GM12878 (cell line): Measurements from ENCODE around the gene MTHFD1L. TPM values are rescaled to one million over a fixed set of nuclear protein-coding genes. Genes with fewer than 3 reads are reported as not detected.

Experiments
- ATAC-seq: fragments of 200-7000 bp; cut with Tn5 transposase; 3 replicates; pipeline ENCODE4 v1.9.1; 2020; ENCODE audit warnings: mild to moderate bottlenecking, moderate library complexity
- BruUV-seq: library from RNA; stranded (reverse); fragments of 400-500 nt; replicated peaks from 2 replicates; lab custom pipeline; 2021; lab: Mats Ljungman, UMichigan
- CTCF ChIA-PET: fragments of 300-600 bp; sonication (Branson Sonifier 250); formaldehyde crosslinking; extraction: SDS; loops from one replicate; lab custom pipeline; 2021; ENCODE audit warnings: inconsistent platforms; lab: Yijun Ruan, JAX
- POLR2A ChIA-PET: fragments of 350-600 bp; formaldehyde crosslinking; extraction: SDS; loops from one replicate; lab custom pipeline; 2021; ENCODE audit warnings: inconsistent platforms; lab: Charles Lee
- RAD21 ChIA-PET: fragments of 300-600 bp; sonication (Branson Sonifier 250); formaldehyde crosslinking; loops from one replicate; lab custom pipeline; 2023; ENCODE audit warnings: antibody characterized with exemption; ENCODE audit not compliant: unreplicated experiment; lab: Charles Lee
- SMC1A ChIA-PET: fragments of 300-600 bp; sonication (Branson Sonifier 250); formaldehyde crosslinking; loops from one replicate; lab custom pipeline; 2023; ENCODE audit not compliant: unreplicated experiment, uncharacterized antibody; lab: Charles Lee
- DNase-seq: peaks from one replicate; pipeline ENCODE4 v3.0.0-alpha.2; 2011; ENCODE audit warnings: low read depth, low spot score
- FAIRE-seq: peaks from 3 replicates; lab custom pipeline; 2011; peaks lifted over from hg19 to GRCh38; lab: Jason Lieb, UNC
- H2AFZ ChIP-seq: 2 replicates; pipeline ENCODE4 v1.6.0; 2011; ENCODE audit warnings: low read depth, low read length, control low read depth; ENCODE audit not compliant: control insufficient read depth
- H3K27ac ChIP-seq: 2 replicates; pipeline ENCODE4 v1.5.1; 2011; ENCODE audit warnings: control low read depth; ENCODE audit not compliant: control insufficient read depth, insufficient read depth
- H3K27me3 ChIP-seq, 2 experiments: replicated peaks in 1 of 2; 2 replicates each; pipeline versions ENCODE4 v1.6.0 to v1.6.1; 2011; ENCODE audit warnings: low read length in 1 of 2; ENCODE audit not compliant: control insufficient read depth in 2 of 2, insufficient read depth in 2 of 2
- H3K36me3 ChIP-seq, 2 experiments: 2 replicates each; pipeline ENCODE4 v1.5.1; 2011; ENCODE audit warnings: low read length in 1 of 2; ENCODE audit not compliant: control insufficient read depth in 2 of 2, insufficient read depth in 2 of 2
- H3K4me1 ChIP-seq: 2 replicates; pipeline ENCODE4 v1.6.1; 2011; ENCODE audit warnings: mild to moderate bottlenecking, low read length, moderate library complexity, mixed read lengths; ENCODE audit not compliant: control insufficient read depth, insufficient read depth
- H3K4me2 ChIP-seq: 2 replicates; pipeline ENCODE4 v1.6.0; 2011; ENCODE audit warnings: control low read depth; ENCODE audit not compliant: control insufficient read depth, insufficient read depth
- H3K4me3 ChIP-seq: fragments of 200-600 bp; sonication (generic); 2 replicates; pipeline ENCODE4 v1.5.1; 2016
- H3K79me2 ChIP-seq: 2 replicates; pipeline ENCODE4 v1.6.0; 2011; ENCODE audit warnings: low read length; ENCODE audit not compliant: control insufficient read depth, insufficient read depth
- H3K9ac ChIP-seq: 2 replicates; pipeline ENCODE4 v1.8.0; 2011; ENCODE audit warnings: low read length, control low read depth, mixed read lengths; ENCODE audit not compliant: control insufficient read depth, insufficient read depth
- H3K9me3 ChIP-seq: replicated peaks from 3 replicates; pipeline ENCODE4 v1.5.1; 2011; ENCODE audit warnings: mild to moderate bottlenecking, low read length; ENCODE audit not compliant: control insufficient read depth, insufficient read depth
- H4K20me1 ChIP-seq: 2 replicates; pipeline ENCODE4 v1.6.0; 2011; ENCODE audit not compliant: control insufficient read depth, insufficient read depth
- CHD1 ChIP-seq: IDR thresholded peaks from 2 replicates; pipeline ENCODE4 v1.6.1; 2012; ENCODE audit warnings: low read depth, low read length, improper control_type of control experiment
- EZH2 ChIP-seq: IDR thresholded peaks from 2 replicates; pipeline ENCODE4 v1.6.1; 2012; ENCODE audit warnings: low read depth, mild to moderate bottlenecking, control low read depth, inconsistent platforms, low read length, borderline replicate concordance; ENCODE audit not compliant: control insufficient read depth
- HCFC1 ChIP-seq: fragments of 150-350 bp; IDR thresholded peaks from 2 replicates; pipeline ENCODE4 v1.6.1; 2014; ENCODE audit warnings: low read length
- NR2C2 ChIP-seq: IDR thresholded peaks from 2 replicates; pipeline ENCODE4 v1.6.1; 2011; ENCODE audit warnings: borderline replicate concordance, low read depth; ENCODE audit not compliant: control insufficient read depth, insufficient read length
- RFX5 ChIP-seq: IDR thresholded peaks from 2 replicates; pipeline ENCODE4 v1.6.1; 2011; ENCODE audit warnings: low read depth, low read length, improper control_type of control experiment
- WRNIP1 ChIP-seq: IDR thresholded peaks from 2 replicates; pipeline ENCODE4 v1.6.1; 2011; ENCODE audit warnings: low read depth, low read length, improper control_type of control experiment, borderline replicate concordance
- WGBS: methylation state at CpG from one replicate; pipeline ENCODE4 v1.1.6; 2016; ENCODE audit warnings: low lambda C conversion rate; ENCODE audit not compliant: insufficient replicate concordance, insufficient coverage; ENCODE audit errors: missing lambda C conversion rate; 5-methylcytosine and 5-hydroxymethylcytosine counted together
- in situ Hi-C: fragments of 300-500 bp; cut with MboI; formaldehyde crosslinking; loops from 9 replicates; pipeline ENCODE4 v1.14.3; 2018; ENCODE audit warnings: mixed read lengths
- intact Hi-C: fragments of 100-400 bp; cut with micrococcal nuclease; formaldehyde crosslinking; loops from one replicate; pipeline ENCODE4 v1.14.2; 2022; ENCODE audit not compliant: unreplicated experiment
- polyA plus RNA-seq, 11 experiments: library from polyadenylated mRNA; depleted of rRNA in 4 of 11; unstranded in 6 of 11; stranded (reverse) in 5 of 11; fragments of >200 nt; fragmentation: Nextera tagmentation in 4 of 11; fragmentation: Illumina TruSeq in 1 of 11; extraction: Ambion mirVana in 4 of 11; extraction: Trizol in 1 of 11; gene quantifications; 1 replicate in 1 of 11; 2 replicates in 10 of 11; pipeline versions ENCODE4 v1.2.1 to v1.2.3, GENCODE V29; 2011 to 2016; ENCODE audit warnings: inconsistent platforms in 2 of 11, missing spikeins in 2 of 11, low read depth in 1 of 11
- total RNA-seq, 4 experiments: library from RNA; depleted of rRNA in 3 of 4; stranded (reverse); fragments of >200 nt in 3 of 4; fragmentation: Illumina TruSeq in 1 of 4; extraction: Trizol in 1 of 4; gene quantifications; 2 replicates each; pipeline versions ENCODE4 v1.2.1 to v1.2.3, GENCODE V29; 2013 to 2021
- TF ChIP-seq, protein P1 (sequence below): fragments of 450-650 bp; IDR thresholded peaks from 2 replicates; pipeline ENCODE4 v1.6.1; 2016; ENCODE audit warnings: mild to moderate bottlenecking, moderate library complexity, borderline replicate concordance
- TF ChIP-seq, protein P2 (sequence below): IDR thresholded peaks from 2 replicates; pipeline ENCODE4 v1.6.1; 2012; ENCODE audit warnings: mild to moderate bottlenecking, low read depth, low read length

Gene MTHFD1L
- total and polyA plus RNA-seq, 10 of the 15 experiments (the other 5 are each of a cell fraction or from before 2014, with no cell fraction given), result 11.7 to 75.5 (median 28.8) TPM

DNA sequence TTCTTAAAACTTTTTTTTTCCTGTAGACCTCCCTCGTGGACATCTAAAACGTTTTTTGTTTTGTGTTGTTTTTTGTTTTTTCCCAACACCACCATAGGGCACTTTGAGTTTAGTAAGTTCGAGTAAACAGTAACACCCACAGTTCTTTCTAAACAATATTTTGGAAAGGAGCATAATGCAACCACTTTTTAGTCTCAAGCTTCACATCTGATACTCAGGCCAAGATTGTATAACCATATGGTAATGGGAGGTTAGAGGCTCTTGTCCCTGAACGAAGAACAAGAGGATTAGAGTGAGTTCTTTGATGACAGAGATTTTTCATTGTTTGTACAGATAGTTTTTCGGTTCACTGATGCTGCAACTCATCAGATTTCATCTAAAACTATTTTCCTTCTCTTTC lies 144.6 kb downstream of the MTHFD1L start:
- 85% methylated on average over 5 of the region's 5 CpGs for WGBS
- ChIA-PET SMC1A (interaction anchor here (1.5 kb wide), 1 partner anchor 315 kb away, joined by 9 read pairs; no protein-coding TSS in a partner anchor), POLR2A (no interaction called here), RAD21 (no interaction called here), CTCF (interaction anchor here (0.7 to 3.0 kb wide), 5 partner anchors 19 to 314 kb away, joined by 3 to 17 read pairs (median 6); no protein-coding TSS in a partner anchor)
- peaks cover 0 to 10% of the 10 kb centered on the region in 2 experiments for H3K36me3 ChIP-seq
- FAIRE-seq (no peak), DNase-seq (no peak), ATAC-seq (no peak)
- H3K4me2 ChIP-seq, result no peak overlapping the region
- no peak overlapping the region for H2AFZ ChIP-seq
- in situ Hi-C loops (loop anchor here (5.0 kb wide), 1 partner anchor 312 kb away; no protein-coding TSS in a partner anchor), intact Hi-C loops (loop anchor here (5.0 kb wide), 1 partner anchor 118 kb away; no protein-coding TSS in a partner anchor)
- H4K20me1 ChIP-seq, result no peaks in the 10 kb centered on the region
- no TSS peak for BruUV-seq
- no peaks in the 10 kb centered on the region for H3K27me3 ChIP-seq
- H3K9me3 ChIP-seq, result no peaks in the 10 kb centered on the region
- no peak overlapping the region for H3K27ac ChIP-seq
- H3K4me1 ChIP-seq, result no peaks in the 10 kb centered on the region
- no peak overlapping the region for H3K4me3 ChIP-seq
- H3K79me2 ChIP-seq, result no peaks in the 10 kb centered on the region
- no peak for TF ChIP-seq HCFC1
- no peak for TF ChIP-seq NR2C2
- TF ChIP-seq, protein P1, sequence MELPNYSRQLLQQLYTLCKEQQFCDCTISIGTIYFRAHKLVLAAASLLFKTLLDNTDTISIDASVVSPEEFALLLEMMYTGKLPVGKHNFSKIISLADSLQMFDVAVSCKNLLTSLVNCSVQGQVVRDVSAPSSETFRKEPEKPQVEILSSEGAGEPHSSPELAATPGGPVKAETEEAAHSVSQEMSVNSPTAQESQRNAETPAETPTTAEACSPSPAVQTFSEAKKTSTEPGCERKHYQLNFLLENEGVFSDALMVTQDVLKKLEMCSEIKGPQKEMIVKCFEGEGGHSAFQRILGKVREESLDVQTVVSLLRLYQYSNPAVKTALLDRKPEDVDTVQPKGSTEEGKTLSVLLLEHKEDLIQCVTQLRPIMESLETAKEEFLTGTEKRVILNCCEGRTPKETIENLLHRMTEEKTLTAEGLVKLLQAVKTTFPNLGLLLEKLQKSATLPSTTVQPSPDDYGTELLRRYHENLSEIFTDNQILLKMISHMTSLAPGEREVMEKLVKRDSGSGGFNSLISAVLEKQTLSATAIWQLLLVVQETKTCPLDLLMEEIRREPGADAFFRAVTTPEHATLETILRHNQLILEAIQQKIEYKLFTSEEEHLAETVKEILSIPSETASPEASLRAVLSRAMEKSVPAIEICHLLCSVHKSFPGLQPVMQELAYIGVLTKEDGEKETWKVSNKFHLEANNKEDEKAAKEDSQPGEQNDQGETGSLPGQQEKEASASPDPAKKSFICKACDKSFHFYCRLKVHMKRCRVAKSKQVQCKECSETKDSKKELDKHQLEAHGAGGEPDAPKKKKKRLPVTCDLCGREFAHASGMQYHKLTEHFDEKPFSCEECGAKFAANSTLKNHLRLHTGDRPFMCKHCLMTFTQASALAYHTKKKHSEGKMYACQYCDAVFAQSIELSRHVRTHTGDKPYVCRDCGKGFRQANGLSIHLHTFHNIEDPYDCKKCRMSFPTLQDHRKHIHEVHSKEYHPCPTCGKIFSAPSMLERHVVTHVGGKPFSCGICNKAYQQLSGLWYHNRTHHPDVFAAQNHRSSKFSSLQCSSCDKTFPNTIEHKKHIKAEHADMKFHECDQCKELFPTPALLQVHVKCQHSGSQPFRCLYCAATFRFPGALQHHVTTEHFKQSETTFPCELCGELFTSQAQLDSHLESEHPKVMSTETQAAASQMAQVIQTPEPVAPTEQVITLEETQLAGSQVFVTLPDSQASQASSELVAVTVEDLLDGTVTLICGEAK, result no peak
- no peak for TF ChIP-seq RFX5
- no peak for TF ChIP-seq EZH2
- TF ChIP-seq WRNIP1, result no peak
- TF ChIP-seq, protein P2, sequence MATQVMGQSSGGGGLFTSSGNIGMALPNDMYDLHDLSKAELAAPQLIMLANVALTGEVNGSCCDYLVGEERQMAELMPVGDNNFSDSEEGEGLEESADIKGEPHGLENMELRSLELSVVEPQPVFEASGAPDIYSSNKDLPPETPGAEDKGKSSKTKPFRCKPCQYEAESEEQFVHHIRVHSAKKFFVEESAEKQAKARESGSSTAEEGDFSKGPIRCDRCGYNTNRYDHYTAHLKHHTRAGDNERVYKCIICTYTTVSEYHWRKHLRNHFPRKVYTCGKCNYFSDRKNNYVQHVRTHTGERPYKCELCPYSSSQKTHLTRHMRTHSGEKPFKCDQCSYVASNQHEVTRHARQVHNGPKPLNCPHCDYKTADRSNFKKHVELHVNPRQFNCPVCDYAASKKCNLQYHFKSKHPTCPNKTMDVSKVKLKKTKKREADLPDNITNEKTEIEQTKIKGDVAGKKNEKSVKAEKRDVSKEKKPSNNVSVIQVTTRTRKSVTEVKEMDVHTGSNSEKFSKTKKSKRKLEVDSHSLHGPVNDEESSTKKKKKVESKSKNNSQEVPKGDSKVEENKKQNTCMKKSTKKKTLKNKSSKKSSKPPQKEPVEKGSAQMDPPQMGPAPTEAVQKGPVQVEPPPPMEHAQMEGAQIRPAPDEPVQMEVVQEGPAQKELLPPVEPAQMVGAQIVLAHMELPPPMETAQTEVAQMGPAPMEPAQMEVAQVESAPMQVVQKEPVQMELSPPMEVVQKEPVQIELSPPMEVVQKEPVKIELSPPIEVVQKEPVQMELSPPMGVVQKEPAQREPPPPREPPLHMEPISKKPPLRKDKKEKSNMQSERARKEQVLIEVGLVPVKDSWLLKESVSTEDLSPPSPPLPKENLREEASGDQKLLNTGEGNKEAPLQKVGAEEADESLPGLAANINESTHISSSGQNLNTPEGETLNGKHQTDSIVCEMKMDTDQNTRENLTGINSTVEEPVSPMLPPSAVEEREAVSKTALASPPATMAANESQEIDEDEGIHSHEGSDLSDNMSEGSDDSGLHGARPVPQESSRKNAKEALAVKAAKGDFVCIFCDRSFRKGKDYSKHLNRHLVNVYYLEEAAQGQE, result no peak
- TF ChIP-seq CHD1, result no peak
- H3K9ac ChIP-seq, result no peak overlapping the region
